HG02798 (cell line): ENCODE measurements around the gene RUNX2.

Experiments used
- ATAC-seq: cut with Tn5 transposase; IDR thresholded peaks from one replicate; pipeline ENCODE4 v1.9.1; 2021; ENCODE audit warnings: mild to moderate bottlenecking; ENCODE audit not compliant: unreplicated experiment, poor library complexity

RUNX2 gene

GRCh38 chr6:45633272-45633908 lies 305.3 kb downstream of the RUNX2 start:
- ATAC-seq = no peak

- no peak for ATAC-seq
These were observed 306.1 kb downstream of the RUNX2 start for GRCh38 chr6:45634231-45634630.

- ATAC-seq = no peak
These were observed 307.2 kb downstream of the RUNX2 start for GRCh38 chr6:45635284-45635867.

GRCh38 chr6:45637056-45637455 lies 308.9 kb downstream of the RUNX2 start:
- ATAC-seq = no peak

- no peak for ATAC-seq
These were observed 309.6 kb downstream of the RUNX2 start for GRCh38 chr6:45637611-45638257.

GRCh38 chr6:45640081-45640491 lies 312.0 kb downstream of the RUNX2 start:
- no peak for ATAC-seq

GRCh38 chr6:45640811-45641210 lies 312.7 kb downstream of the RUNX2 start:
- ATAC-seq = no peak

- no peak for ATAC-seq
These were observed 314.4 kb downstream of the RUNX2 start for GRCh38 chr6:45642331-45643125.

- ATAC-seq = no peak
These were observed 315.0 kb downstream of the RUNX2 start for GRCh38 chr6:45643126-45643525.

- ATAC-seq = peak; percentile 10
These were observed 316.6 kb downstream of the RUNX2 start for GRCh38 chr6:45644720-45645119.

- peak; percentile 79 for ATAC-seq
These were observed 317.2 kb downstream of the RUNX2 start for GRCh38 chr6:45645302-45645701.

GRCh38 chr6:45647341-45648261 lies 319.5 kb downstream of the RUNX2 start:
- ATAC-seq = no peak

GRCh38 chr6:45648262-45648620 lies 320.1 kb downstream of the RUNX2 start:
- ATAC-seq = no peak

- ATAC-seq = no peak
These were observed 322.5 kb downstream of the RUNX2 start for GRCh38 chr6:45650524-45651135.

GRCh38 chr6:45651301-45651700 lies 323.2 kb downstream of the RUNX2 start:
- ATAC-seq = no peak

- no peak for ATAC-seq
These were observed 324.3 kb downstream of the RUNX2 start for GRCh38 chr6:45652416-45652815.

- no peak for ATAC-seq
These were observed 325.2 kb downstream of the RUNX2 start for GRCh38 chr6:45653117-45653883.

- ATAC-seq = no peak
These were observed 326.5 kb downstream of the RUNX2 start for GRCh38 chr6:45654673-45655072.
